HG03039 (cell line): ENCODE results near the gene PPCS.

Source experiments
- ATAC-seq: cut with Tn5 transposase; IDR thresholded peaks from one replicate; pipeline ENCODE4 v1.9.1; 2021; ENCODE audit warnings: mild to moderate bottlenecking, moderate library complexity; ENCODE audit not compliant: unreplicated experiment

Gene PPCS

GRCh38 chr1:42456010-42456753 lies at the start of gene PPCS, which contains the start of gene ZMYND12:
Gene PPCS (plus strand): TSS chr1:42456543. CDS start chr1:42456566, 23 bp downstream.
Gene ZMYND12 (minus strand): TSS chr1:42456022. CDS start chr1:42455997, 25 bp downstream.
- peak; percentile 70 for ATAC-seq

GRCh38 chr1:42414551-42415496 lies 41.5 kb upstream of the PPCS start:
- no peak for ATAC-seq

GRCh38 chr1:42417166-42417565 lies 39.2 kb upstream of the PPCS start:
- no peak for ATAC-seq

GRCh38 chr1:42418516-42418915 lies 37.8 kb upstream of the PPCS start:
- no peak for ATAC-seq

GRCh38 chr1:42419126-42419821 lies 37.1 kb upstream of the PPCS start:
- no peak for ATAC-seq

- ATAC-seq, result no peak
Measured at GRCh38 chr1:42420121-42420520, 36.2 kb upstream of the PPCS start.

GRCh38 chr1:42420911-42421585 lies 35.3 kb upstream of the PPCS start:
- ATAC-seq, result no peak

- ATAC-seq, result no peak
Measured at GRCh38 chr1:42422737-42423136, 33.6 kb upstream of the PPCS start.

- no peak for ATAC-seq
Measured at GRCh38 chr1:42423681-42424080, 32.7 kb upstream of the PPCS start.

GRCh38 chr1:42424201-42424600 lies 32.1 kb upstream of the PPCS start:
- ATAC-seq, result no peak

- ATAC-seq, result no peak
Measured at GRCh38 chr1:42427240-42427639, 29.1 kb upstream of the PPCS start.

GRCh38 chr1:42429603-42430002 lies 26.7 kb upstream of the PPCS start:
- ATAC-seq, result no peak

- no peak for ATAC-seq
Measured at GRCh38 chr1:42430286-42431135, 25.8 kb upstream of the PPCS start.

GRCh38 chr1:42431514-42431913 lies 24.8 kb upstream of the PPCS start:
- no peak for ATAC-seq

- ATAC-seq, result no peak
Measured at GRCh38 chr1:42432714-42433113, 23.6 kb upstream of the PPCS start.

GRCh38 chr1:42433369-42433768 lies 23.0 kb upstream of the PPCS start:
- no peak for ATAC-seq

- ATAC-seq, result no peak
Measured at GRCh38 chr1:42434340-42434739, 22.0 kb upstream of the PPCS start.

GRCh38 chr1:42439940-42440339 lies 16.4 kb upstream of the PPCS start:
- no peak for ATAC-seq

- no peak for ATAC-seq
Measured at GRCh38 chr1:42442662-42443061, 13.7 kb upstream of the PPCS start.

GRCh38 chr1:42449256-42449655 lies 7.1 kb upstream of the PPCS start:
- no peak for ATAC-seq
